ENCODE results near the gene GLI3.

GLI3 gene

GRCh38 chr7:42168512-42168911 is 68.5 kb downstream of the GLI3 start:
- DNase-seq: no peak

DNA sequence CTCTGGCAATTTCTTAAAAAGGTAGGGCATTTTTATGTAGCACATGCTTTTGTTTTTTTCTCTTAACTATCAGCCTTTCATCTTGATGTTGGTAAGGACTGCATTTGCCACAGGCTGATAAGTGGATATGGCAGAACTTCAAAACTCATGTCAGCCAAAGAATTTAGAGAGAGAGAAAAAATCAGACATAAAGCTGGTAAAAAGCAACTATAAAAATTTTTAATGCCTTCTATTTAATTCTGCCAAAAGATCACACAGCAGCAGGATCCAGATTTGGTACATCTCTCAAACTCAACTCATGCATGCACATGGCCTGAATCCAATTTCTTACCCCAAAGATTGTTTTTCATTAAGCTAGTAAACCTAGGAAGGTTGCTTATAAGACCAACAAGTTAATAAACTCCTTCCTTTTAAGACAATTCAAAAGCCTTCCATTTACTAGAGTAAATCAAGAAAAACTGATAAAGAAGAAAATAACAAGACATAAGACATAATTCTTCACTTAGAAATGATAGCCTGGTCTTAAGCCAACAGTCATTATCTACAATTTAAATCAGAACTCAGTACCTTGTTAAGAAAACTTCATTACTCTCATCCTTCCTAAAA is 69.3 kb downstream of the GLI3 start:
- no peak for DNase-seq

- DNase-seq: no peak
Observed at GRCh38 chr7:42167206-42167605, 69.8 kb downstream of the GLI3 start.

- no peak for DNase-seq
Observed at GRCh38 chr7:42164881-42165428, 72.1 kb downstream of the GLI3 start.

- no peak for DNase-seq
Observed at GRCh38 chr7:42162560-42163325, 74.3 kb downstream of the GLI3 start.

- no peak for DNase-seq
Observed at GRCh38 chr7:42161719-42162118, 75.3 kb downstream of the GLI3 start.

DNA sequence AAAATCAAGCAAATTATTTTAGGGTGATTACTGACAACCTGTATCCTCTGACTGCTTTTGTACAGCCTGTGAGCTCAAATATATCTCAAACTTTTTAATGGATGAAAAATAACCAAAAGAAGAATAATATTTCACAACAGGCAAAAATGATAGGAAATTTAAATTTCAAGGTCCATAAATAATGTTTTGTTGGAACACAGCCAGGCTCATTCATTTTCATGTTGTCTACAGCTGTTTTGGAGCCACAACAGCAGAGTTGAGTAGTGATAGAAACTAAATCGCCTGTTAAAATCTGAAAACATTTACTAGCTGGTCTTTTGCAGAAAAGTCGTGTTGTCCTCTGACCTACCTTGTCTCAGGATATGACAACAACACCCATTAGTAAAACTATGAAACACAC is 75.9 kb downstream of the GLI3 start:
- no peak for DNase-seq

DNA sequence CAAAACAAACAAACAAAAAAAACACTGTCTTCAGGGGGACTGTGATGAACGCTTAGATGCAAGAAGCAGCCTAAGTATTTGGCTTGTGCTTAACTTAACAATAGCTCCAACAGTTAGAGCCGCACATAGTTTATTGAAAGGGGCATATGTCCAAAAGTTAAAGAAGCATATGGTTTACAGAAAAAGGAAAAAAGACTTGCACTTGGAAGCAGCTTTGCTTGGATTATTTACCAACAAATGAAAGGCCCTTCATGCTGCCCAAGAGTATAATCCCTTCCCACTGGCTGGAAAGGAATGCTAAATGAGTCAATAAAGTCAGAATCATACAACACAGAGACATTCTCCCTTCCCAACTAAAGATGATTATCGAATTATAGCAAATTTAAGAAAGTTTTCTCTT is 77.9 kb downstream of the GLI3 start:
- no peak for DNase-seq

DNA sequence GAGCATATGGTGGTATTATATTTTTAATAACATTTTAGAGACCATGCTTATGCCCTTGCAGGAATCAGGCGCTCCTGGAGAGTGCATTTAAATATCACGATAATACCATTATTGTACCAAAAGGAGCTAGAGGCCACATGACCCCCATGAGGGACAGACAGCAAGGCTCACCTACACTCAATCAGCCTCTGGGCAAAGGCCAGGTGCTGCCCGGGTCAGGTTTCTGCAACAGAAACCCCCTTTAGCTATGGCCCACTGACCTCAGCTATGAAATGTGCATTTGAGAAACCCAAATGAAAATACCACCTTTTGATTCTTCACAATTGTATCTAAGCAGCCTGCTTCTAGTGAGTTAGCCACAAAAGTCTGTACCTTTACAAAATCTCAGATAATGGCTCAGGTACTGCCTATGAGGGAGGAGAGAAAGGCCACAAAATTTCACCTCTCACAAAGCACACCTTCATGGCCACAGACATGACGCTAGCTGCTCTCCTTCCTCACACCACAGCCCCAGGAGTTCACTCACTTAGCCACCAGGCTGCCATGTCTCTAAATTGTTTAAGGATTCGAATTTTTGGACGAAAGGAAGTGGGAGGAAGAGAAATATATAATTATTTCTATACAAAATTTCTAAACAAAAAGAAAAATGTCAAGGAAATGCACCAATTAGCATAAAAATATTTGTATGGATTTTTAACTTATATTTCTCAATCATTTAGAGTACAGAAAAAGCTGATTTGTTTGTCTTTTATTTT is 79.9 kb downstream of the GLI3 start:
- DNase-seq: no peak

GRCh38 chr7:42156291-42156865 is 80.6 kb downstream of the GLI3 start:
- DNase-seq: no peak

DNA sequence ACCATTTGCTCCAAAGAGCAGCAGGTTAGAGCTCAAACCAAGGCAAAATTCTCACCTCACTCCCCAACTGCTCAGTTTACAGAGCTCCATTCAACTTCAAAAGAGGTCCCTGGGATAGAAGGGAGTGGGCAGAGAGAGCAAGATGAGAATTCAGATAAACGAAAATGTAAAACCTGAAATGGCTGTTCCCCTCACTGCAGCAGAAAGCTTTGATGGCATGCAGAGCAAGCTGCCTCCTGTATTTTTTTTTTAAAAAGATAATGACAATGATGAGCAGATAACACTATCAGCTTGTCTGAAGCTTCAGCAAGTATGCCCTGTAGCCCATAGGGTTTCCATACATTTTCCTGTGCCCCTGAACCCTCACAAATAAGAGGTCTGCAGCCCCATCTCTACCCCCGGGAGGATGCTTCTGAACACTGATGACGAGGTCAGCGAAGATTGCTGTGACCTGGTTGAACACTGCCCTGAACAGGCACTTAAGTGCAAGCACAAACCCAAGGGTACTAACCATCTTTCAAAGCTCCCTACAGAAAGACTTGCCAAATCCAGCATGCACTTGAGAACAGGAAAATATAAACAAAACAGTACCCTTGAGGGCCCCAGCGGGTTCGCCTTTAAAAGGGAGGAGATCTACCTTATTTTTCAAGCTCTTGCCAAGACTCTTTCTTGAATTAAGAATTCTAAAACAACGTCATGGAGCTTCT is 81.3 kb downstream of the GLI3 start:
- DNase-seq: no peak

DNA sequence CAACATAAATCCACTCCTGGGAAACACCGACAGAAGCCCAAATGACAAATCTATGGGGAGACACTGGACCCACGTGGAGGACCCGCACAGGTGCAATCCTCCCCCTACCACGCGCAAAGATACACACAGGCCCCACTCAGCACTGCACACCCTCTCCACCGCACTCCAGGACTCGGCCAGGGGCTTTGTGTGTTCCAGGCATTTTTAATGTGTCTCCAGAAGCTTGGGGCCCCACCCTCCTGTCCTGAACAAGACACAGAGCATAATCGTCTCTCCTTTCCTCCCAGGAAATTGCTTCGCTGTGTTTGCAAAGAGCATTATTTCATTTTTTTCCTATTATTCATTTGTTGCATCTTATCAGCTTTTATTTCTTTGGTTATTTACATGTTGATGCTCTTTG is 82.8 kb downstream of the GLI3 start:
- DNase-seq: no peak

DNA sequence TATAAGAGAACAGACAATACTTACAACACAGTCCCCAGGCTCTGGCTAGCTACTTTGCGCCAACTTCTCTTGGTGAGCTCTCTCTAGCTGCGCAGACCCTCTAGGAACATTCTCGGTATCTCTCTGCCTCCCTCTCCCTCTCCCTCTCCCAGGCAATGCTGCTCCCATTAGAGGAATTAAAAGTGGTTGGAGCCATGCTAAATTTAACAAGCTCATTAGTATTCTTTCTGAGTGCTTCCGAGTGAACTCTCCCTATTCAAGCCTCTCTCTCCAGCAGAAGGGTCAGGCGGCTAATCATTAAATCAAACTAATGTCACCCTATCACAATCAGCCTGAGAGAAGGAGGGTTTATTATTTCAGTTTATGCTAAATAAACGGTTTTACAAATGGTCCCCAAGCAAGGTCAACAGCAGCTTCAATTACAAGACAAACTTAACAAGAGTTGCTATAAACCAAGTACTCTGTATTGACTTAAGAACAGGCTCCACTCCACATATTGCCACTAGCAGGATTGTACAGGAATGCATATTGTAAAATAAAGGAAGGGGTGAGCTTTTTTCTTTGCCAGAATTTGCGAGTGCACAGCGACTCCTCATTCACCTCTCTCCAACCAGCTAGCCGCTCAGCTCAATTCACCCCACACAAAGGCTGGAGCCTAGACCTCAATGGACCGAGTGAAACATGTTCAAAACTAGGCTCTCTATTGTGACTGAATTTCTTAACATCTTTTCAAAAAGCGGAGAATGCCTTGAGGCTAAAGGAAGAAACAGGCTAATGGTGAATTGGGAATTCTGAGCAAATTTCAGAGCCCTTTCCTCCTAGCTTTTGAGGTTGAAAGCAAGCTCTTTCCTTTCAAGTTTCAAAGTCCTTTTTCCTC is 84.4 kb downstream of the GLI3 start:
- DNase-seq: no peak

- DNase-seq: no peak
Observed at GRCh38 chr7:42151309-42151708, 85.7 kb downstream of the GLI3 start.

DNA sequence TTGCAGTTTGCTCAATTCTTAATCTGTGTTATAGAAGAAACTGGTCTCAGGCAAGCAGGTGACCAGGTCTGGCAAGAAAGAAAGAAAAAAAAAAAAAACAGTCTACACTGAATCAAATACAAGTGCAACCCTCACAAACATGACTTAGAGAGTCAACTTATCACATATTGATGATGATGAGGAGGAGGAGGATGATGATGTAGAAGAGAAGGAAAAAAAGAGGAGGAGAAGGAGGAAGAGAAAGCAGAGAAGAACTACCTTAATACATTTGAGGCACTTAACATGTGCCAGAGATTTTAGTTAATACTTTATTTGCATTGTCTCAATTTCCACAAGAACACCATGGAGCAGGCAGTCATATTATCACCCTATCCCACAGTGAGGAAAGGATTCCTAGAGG is 91.5 kb downstream of the GLI3 start:
- no peak for DNase-seq

- DNase-seq: no peak
Observed at GRCh38 chr7:42144604-42145003, 92.4 kb downstream of the GLI3 start.

DNA sequence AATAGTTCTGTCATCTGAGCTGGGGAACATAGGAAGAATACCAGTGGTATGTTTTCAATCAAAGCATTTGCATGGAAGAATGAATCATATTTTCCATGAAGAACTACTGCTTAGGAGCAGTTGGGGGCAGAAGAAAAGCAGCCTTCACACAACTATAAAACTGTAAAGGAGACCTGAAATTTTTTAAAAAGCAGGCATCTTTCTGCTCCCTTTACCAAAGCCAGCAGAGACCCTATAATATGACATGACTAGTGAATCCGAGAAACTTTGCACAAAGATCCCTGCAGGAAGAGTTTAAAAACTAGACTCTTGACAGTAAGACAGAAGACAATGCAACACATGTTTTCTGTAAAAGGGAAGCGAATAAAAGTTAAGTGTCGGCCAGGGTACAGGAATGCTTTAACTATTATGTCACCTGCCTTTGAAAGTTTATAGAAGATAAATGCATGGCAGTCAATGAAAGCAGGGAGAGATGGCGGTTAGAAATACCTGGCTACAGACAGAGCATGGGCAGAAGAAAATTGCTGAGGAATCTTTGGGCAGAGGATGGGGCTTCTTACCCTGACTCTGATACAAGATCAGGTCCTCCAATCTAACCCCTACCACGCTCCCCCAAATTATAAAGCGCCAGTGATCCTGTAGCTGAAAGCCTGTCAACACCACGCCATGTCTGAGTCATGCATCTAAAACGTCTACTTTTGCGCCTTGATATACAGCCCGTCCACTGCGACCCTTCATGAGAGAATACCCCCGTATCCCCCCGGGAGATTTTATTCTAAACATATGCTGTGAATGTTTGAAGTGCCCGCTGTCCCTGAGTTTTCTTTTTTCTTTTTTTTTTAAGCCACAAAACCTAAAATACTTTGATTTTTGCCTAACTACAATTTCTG is 93.1 kb downstream of the GLI3 start:
- no peak for DNase-seq

DNA sequence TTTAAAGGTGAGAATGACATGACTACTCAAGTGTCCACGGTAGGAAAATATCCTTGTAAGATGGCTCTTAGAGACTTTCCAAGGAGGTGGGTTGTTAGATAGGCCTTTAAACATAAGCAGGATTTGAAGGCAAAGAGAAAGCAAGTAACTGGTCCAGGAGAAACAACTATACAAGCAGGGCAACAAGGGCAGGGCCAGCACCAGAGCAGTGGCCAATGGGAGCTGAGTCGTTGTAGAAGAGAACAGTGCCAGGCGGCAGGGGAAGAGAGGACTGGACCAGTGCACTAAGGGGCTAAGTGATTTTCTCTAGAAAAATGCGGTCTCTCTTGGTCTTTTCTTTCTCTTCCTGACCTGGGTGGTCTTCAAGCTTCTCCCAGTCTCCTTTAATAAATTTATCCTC is 94.9 kb downstream of the GLI3 start:
- DNase-seq: no peak

DNA sequence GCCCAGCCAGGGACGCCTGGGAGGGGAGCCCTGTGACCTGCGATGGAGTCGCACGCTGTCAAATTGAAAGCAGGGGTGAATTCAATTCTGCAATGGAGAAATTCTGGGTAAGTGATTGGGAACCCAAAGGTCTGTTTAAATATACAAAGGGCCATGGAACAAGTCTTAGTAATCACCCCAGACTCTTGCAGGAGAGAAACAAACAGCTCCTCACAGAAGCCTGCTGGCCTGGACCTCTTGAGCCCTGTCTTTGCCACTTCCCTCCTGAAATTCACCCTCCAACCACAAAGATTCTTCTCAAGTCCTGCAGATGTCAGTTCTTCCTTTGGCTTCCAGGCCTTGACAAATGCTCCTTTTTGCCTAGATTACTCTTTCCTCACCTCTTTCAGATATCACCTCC is 97.3 kb downstream of the GLI3 start:
- no peak for DNase-seq

DNA sequence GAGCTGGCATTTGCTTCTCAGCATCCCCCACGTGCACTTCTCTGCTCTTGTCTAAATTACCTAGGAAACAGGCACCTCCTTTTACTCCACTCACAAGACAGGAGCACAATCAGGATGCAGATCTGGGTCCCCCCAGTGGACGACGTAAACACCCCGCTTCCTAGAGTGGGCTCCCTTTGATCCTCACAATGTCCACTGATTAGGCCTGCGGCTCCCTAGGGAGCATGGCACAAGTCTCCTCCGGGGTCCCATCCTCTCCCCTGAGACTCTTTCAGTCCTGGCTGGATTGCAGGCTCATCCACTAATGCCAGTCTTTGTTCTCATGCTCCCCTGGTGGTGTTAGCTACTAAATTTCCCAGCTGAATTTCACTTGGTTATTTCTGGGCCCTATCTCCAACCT is 98.3 kb downstream of the GLI3 start:
- no peak for DNase-seq

- DNase-seq: no peak
Observed at GRCh38 chr7:42137941-42138340, 99.1 kb downstream of the GLI3 start.

Data from stimulated activated CD8-positive, alpha-beta memory T cell treated with anti-CD3 and anti-CD28 coated beads, Interleukin-4, amount 100 ng/mL, for 48 hours (primary cell).